Measurements from ENCODE around the gene CCDC85C. TPM values are rescaled to one million over a fixed set of nuclear protein-coding genes. Genes with fewer than 3 reads are reported as not detected.
A peak's percentile ranks its signal among the peaks of the same experiment; 100 is the strongest.

Gene CCDC85C
- total and polyA plus RNA-seq, 2 experiments from 2014 or later: 4.5 to 24.9 TPM

DNA sequence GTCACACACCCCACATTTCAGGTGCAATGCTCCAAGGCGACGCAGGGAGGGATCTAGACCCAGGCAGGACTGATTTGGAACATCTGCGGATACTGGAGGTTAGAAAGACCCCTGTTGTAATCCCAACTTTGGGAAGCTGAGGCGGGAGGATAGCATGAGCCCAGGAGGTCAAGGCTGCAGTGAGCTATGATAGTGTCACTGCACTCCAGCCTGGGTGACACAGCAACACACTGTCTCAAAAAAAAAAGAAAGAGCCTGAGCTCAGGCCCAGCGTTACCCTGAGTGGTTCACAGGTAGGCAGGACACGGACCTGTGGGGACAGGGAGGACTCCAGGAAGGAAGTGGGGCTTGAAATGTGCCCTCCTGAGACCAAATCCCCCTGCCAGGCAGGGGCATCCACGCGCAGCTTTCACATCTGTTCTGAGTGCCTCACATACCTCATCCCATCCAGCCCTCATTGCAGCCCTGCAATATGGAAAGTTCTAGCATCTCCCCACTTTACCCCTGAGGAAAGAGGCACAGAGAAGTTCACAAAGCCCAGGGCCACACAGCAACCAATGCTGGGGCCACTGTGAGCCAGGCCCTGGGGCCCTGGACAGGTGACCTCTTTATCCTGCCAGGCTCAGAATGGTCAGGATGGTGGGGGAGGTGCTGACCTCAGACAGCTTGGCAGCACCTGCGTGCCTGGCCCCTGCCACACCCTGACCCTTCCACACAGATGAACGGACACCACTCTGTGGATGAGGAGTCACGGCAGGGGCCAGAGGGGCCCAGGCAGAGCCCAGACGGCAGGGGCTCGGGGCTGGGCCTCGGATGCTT is 34.1 kb downstream of the CCDC85C start:
- Histone ChIP-seq H4K20me1 (replicated peaks; ENCODE audit: insufficient read depth) (peaks cover 4% of the 10 kb centered on the region; the same call in 1 of the 2 replicates), H3K4me3 (no peak overlapping the region), H3K36me3 (ENCODE audit: insufficient read depth) (no peaks in the 10 kb centered on the region), H2AFZ (no peak overlapping the region), H3K27me3 (ENCODE audit: insufficient read depth) (no peaks in the 10 kb centered on the region), H3K9me2 (ENCODE audit: insufficient read depth) (no peaks in the 10 kb centered on the region), H3K79me2 (replicated peaks; ENCODE audit: insufficient read depth) (peaks cover 63% of the 10 kb centered on the region), H3F3A (replicated peaks; ENCODE audit: low read depth) (no peaks in the 10 kb centered on the region), H3K27ac (ENCODE audit: low read depth) (no peak overlapping the region), H3K4me2 (peak overlapping the region; percentile 70), H3K4me1 (ENCODE audit: insufficient read depth) (peaks cover 56% of the 10 kb centered on the region)
- H3K4me3 Mint-ChIP-seq: no peak overlapping the region; the same call in 2 of the 3 replicates
- H3K9me3 Mint-ChIP-seq: no peaks in the 10 kb centered on the region
- no peak for ATAC-seq
- H3K36me3 Mint-ChIP-seq (ENCODE audit: low read depth): no peaks in the 10 kb centered on the region; the same call in 2 of the 3 replicates
- no peak overlapping the region for H3K27ac Mint-ChIP-seq
- H3K4me1 Mint-ChIP-seq: peaks cover 92% of the 10 kb centered on the region
- no peak for DNase-seq (ENCODE audit: low spot score)
- peaks cover 22% of the 10 kb centered on the region for H3K27me3 Mint-ChIP-seq (ENCODE audit: insufficient read depth, low read depth, poor library complexity)
- no peak for TF ChIP-seq ZNF114 (CRISPR knock-in tag; IDR thresholded peaks at IDR 0.05)
- TF ChIP-seq, protein P1, sequence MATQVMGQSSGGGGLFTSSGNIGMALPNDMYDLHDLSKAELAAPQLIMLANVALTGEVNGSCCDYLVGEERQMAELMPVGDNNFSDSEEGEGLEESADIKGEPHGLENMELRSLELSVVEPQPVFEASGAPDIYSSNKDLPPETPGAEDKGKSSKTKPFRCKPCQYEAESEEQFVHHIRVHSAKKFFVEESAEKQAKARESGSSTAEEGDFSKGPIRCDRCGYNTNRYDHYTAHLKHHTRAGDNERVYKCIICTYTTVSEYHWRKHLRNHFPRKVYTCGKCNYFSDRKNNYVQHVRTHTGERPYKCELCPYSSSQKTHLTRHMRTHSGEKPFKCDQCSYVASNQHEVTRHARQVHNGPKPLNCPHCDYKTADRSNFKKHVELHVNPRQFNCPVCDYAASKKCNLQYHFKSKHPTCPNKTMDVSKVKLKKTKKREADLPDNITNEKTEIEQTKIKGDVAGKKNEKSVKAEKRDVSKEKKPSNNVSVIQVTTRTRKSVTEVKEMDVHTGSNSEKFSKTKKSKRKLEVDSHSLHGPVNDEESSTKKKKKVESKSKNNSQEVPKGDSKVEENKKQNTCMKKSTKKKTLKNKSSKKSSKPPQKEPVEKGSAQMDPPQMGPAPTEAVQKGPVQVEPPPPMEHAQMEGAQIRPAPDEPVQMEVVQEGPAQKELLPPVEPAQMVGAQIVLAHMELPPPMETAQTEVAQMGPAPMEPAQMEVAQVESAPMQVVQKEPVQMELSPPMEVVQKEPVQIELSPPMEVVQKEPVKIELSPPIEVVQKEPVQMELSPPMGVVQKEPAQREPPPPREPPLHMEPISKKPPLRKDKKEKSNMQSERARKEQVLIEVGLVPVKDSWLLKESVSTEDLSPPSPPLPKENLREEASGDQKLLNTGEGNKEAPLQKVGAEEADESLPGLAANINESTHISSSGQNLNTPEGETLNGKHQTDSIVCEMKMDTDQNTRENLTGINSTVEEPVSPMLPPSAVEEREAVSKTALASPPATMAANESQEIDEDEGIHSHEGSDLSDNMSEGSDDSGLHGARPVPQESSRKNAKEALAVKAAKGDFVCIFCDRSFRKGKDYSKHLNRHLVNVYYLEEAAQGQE (IDR thresholded peaks at IDR 0.05; ENCODE audit: unreplicated experiment): no peak

DNA sequence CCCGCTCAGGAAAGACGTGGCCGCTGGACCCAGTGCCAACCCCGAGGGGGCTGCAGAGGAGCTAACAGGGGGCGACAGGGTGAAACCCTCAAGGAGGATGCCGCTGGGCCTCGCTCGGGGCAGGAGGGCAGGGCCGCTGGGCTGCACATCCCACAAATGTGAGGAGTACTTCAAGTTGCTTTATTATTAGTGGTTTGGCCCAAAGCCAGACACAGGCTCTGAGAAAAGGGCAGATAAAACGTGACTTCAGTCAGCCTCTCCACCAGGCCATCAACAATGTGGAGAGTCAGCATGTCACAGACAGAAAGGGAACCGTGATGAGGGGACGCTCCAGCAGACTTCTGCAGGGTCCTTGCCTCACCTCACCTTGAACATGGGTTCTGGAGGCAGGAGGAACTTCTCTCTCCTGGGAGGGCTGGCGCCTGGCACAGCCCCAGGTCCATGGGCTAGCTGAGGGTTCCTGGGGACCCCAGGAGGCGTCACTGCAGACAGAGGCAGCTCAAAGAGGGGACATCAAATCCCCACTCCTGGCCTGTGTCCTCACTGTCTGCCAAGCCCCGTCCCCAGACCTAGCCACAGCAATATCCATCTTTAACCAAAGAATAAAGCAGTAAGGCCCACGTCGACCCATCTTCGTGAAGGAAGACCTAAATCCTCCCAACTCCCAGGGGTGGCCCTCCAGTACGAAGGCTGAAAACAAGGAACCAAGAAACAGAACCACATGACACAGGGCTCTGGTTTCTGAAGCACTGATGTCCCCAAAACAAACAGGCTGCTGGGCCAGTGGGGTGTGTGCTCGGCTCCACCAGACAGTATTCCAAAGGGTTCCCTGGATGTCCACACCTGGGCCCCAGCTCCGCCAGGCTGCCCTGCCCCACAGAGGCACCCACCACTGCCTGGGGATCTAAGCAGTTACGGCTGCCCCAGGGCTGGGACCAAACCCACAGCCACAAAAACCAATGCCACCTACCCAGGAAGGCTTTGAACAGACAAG is 35.1 kb downstream of the CCDC85C start:
- H3K4me2 ChIP-seq: no peak overlapping the region; the same call in 1 of the 2 replicates
- no peaks in the 10 kb centered on the region; the same call in 2 of the 3 replicates for H3K36me3 Mint-ChIP-seq (ENCODE audit: low read depth)
- no peak overlapping the region for H2AFZ ChIP-seq
- no peak overlapping the region for H3K4me3 ChIP-seq
- H3K4me1 Mint-ChIP-seq: peaks cover 92% of the 10 kb centered on the region
- TF ChIP-seq CREB1 (CRISPR knock-in tag; IDR thresholded peaks at IDR 0.05; ENCODE audit: low read depth) (no peak), ZNF114 (CRISPR knock-in tag; IDR thresholded peaks at IDR 0.05) (no peak), JUNB (IDR thresholded peaks at IDR 0.05; ENCODE audit: unreplicated experiment) (no peak), POLR2AphosphoS5 (IDR thresholded peaks at IDR 0.05; ENCODE audit: low read depth) (no peak), NANOG (IDR thresholded peaks at IDR 0.05; ENCODE audit: borderline replicate concordance) (no peak), EZH2phosphoT487 (IDR thresholded peaks at IDR 0.05; ENCODE audit: unreplicated experiment) (no peak), STAT1 (IDR thresholded peaks at IDR 0.05; ENCODE audit: unreplicated experiment) (no peak), EZH2 (IDR thresholded peaks at IDR 0.05; ENCODE audit: low read depth, unreplicated experiment) (no peak)
- TF ChIP-seq, protein P2, sequence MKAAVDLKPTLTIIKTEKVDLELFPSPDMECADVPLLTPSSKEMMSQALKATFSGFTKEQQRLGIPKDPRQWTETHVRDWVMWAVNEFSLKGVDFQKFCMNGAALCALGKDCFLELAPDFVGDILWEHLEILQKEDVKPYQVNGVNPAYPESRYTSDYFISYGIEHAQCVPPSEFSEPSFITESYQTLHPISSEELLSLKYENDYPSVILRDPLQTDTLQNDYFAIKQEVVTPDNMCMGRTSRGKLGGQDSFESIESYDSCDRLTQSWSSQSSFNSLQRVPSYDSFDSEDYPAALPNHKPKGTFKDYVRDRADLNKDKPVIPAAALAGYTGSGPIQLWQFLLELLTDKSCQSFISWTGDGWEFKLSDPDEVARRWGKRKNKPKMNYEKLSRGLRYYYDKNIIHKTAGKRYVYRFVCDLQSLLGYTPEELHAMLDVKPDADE (IDR thresholded peaks at IDR 0.05): no peak
- TF ChIP-seq, protein P1 (IDR thresholded peaks at IDR 0.05; ENCODE audit: unreplicated experiment): no peak
- TF ChIP-seq, protein P3, sequence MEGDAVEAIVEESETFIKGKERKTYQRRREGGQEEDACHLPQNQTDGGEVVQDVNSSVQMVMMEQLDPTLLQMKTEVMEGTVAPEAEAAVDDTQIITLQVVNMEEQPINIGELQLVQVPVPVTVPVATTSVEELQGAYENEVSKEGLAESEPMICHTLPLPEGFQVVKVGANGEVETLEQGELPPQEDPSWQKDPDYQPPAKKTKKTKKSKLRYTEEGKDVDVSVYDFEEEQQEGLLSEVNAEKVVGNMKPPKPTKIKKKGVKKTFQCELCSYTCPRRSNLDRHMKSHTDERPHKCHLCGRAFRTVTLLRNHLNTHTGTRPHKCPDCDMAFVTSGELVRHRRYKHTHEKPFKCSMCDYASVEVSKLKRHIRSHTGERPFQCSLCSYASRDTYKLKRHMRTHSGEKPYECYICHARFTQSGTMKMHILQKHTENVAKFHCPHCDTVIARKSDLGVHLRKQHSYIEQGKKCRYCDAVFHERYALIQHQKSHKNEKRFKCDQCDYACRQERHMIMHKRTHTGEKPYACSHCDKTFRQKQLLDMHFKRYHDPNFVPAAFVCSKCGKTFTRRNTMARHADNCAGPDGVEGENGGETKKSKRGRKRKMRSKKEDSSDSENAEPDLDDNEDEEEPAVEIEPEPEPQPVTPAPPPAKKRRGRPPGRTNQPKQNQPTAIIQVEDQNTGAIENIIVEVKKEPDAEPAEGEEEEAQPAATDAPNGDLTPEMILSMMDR (conservative IDR thresholded peaks at IDR 0.05; ENCODE audit: low read depth in 2 of 2): no peak
- H3K27me3 Mint-ChIP-seq (ENCODE audit: insufficient read depth, low read depth, poor library complexity): peaks cover 22% of the 10 kb centered on the region
- peaks cover 60% of the 10 kb centered on the region for H3K79me2 ChIP-seq (replicated peaks; ENCODE audit: insufficient read depth)
- peaks cover 4% of the 10 kb centered on the region; the same call in 1 of the 2 replicates for H4K20me1 ChIP-seq (replicated peaks; ENCODE audit: insufficient read depth)
- H3K9me2 ChIP-seq (ENCODE audit: insufficient read depth): no peaks in the 10 kb centered on the region
- H3K9me3 Mint-ChIP-seq: no peaks in the 10 kb centered on the region
- H3K27ac ChIP-seq (ENCODE audit: low read depth): no peak overlapping the region
- no peaks in the 10 kb centered on the region for H3K36me3 ChIP-seq (ENCODE audit: insufficient read depth)
- H3K27me3 ChIP-seq (ENCODE audit: insufficient read depth): no peaks in the 10 kb centered on the region
- H3K27ac Mint-ChIP-seq: no peak overlapping the region
- no peak overlapping the region; the same call in 2 of the 3 replicates for H3K4me3 Mint-ChIP-seq
- no peaks in the 10 kb centered on the region for H3F3A ChIP-seq (replicated peaks; ENCODE audit: low read depth)
- ATAC-seq (no peak), DNase-seq (ENCODE audit: low spot score) (no peak)
- peaks cover 45% of the 10 kb centered on the region for H3K4me1 ChIP-seq (ENCODE audit: insufficient read depth)
